ENCODE measurements around the gene FAM20C. TPM values are rescaled to one million over a fixed set of nuclear protein-coding genes. Genes with fewer than 3 reads are reported as not detected.

FAM20C gene
- total RNA-seq, 1 donor from 2014 or later, result 1.0 TPM

DNA sequence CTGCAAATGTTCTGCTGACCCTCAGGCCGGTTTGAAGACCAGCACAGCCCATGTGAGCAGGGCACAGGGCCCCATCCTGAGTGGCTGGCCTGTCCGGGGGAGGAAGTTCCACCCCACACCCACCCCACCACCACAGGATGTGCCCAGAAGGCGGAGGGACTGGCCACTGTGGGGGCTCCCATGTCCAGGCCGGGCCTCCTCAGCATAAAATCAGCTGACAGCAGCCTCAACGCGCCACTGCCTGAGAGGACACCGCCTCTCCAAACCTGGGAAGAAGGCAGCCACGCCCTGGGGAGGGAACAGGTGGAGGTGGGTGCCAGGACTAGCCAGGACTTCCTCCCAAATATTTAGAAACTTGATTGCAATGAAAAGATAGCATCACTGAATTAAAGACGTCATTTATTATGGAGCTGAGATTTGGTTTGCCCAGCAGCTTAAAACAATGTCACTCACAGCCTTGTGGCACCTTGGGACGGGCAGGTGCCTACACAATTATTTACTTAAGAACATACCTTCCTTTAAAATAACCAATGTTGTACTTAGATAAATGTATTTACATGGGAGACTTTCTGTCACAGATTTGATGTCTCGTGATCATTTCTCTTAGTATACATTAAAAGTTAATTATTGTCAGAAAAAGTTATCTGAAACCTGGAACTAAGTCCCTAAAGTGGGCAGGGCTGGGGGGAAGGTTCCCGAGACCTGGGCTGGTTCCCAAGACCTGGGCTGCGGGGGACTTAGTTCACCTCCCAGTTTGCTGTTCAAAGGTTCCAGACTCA lies 27.3 kb upstream of the FAM20C start:
- Mint-ChIP-seq H3K27me3 (peaks cover 2% of the 10 kb centered on the region), H3K4me1 (peaks cover 2% of the 10 kb centered on the region), H3K27ac (no peak overlapping the region), H3K36me3 (ENCODE audit: low read depth) (no peaks in the 10 kb centered on the region), H3K4me3 (no peak overlapping the region), H3K9me3 (no peaks in the 10 kb centered on the region)
- DNase-seq, result no peak
- intact Hi-C loops (cut with micrococcal nuclease), result no loop called here

DNA sequence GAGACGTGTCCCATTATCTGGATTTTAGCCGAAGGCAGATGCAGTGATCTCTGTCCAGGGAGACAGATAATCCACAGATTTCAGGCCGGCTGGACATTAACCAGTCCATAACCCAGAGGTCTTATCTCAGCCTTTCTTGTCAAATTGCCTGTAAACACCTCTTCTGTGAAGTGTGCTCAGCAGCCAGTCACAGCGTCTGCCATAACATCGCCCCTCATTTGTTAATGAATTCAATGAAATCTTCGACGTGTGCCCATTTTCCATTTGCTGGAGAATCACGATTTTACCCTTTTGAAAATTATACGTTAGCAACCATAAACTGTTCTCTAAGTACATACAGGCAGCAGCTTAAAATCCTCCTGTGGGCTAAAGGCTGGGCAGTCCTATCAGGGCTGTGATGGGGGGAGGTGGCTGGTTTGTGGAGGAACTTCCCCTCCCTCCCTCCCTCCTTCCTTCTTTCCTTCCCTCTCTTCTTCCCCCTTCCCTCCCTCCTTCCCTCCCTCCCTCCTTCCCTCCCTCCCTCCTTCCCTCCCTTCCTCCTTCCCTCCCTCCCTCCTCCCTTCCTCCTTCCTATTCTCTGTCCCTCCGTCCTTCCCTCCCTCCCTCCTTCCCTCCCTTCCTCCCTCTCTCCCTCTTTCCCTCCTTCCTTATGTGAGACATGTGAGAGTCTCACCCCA lies 26.6 kb upstream of the FAM20C start:
- Mint-ChIP-seq H3K4me3 (no peak overlapping the region), H3K4me1 (peaks cover 2% of the 10 kb centered on the region), H3K27ac (no peak overlapping the region), H3K36me3 (ENCODE audit: low read depth) (no peaks in the 10 kb centered on the region), H3K9me3 (no peaks in the 10 kb centered on the region), H3K27me3 (peaks cover 2% of the 10 kb centered on the region)
- DNase-seq, result no peak
- intact Hi-C loops (cut with micrococcal nuclease), result no loop called here

DNA sequence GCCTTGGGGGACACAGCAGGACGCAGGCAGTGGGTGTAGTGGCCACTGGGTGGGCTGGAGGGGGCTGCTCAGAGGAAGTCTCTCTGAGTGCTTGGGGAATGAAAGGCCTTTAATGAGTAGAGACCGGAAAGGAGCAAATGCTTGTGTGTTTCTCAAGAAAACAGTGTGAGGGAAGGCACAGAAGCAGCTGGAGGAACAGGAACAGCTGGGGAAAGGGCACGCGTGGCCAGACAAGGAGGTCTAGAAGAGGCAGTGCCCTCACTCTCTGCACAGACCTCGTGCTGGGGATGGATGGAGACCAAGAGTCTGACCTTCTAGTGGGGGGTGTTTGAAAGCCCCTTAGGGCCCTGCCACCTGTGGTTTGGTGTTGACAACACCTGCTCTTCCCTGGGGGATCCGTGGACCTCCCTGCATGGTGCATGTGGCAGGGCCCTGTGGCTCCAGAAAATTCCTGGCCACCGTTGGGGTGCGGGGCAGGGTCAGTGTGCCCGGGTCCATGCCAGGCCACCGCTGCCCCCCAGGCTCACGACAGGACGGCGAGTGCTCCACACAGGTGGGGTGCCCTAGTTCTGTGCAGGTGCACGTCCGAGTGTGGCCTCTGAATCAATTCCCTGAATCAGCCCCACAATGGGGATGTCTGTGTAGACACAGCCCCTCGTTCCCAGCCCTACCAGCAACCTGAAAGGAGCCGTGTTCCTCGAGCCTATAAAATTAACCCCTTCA lies 25.9 kb upstream of the FAM20C start:
- peaks cover 2% of the 10 kb centered on the region for H3K4me1 Mint-ChIP-seq
- intact Hi-C loops (cut with micrococcal nuclease), result no loop called here
- H3K4me3 Mint-ChIP-seq, result no peak overlapping the region
- no peaks in the 10 kb centered on the region for H3K9me3 Mint-ChIP-seq
- no peak for DNase-seq
- H3K27me3 Mint-ChIP-seq, result peaks cover 2% of the 10 kb centered on the region
- no peaks in the 10 kb centered on the region for H3K36me3 Mint-ChIP-seq (ENCODE audit: low read depth)
- H3K27ac Mint-ChIP-seq, result no peak overlapping the region

DNA sequence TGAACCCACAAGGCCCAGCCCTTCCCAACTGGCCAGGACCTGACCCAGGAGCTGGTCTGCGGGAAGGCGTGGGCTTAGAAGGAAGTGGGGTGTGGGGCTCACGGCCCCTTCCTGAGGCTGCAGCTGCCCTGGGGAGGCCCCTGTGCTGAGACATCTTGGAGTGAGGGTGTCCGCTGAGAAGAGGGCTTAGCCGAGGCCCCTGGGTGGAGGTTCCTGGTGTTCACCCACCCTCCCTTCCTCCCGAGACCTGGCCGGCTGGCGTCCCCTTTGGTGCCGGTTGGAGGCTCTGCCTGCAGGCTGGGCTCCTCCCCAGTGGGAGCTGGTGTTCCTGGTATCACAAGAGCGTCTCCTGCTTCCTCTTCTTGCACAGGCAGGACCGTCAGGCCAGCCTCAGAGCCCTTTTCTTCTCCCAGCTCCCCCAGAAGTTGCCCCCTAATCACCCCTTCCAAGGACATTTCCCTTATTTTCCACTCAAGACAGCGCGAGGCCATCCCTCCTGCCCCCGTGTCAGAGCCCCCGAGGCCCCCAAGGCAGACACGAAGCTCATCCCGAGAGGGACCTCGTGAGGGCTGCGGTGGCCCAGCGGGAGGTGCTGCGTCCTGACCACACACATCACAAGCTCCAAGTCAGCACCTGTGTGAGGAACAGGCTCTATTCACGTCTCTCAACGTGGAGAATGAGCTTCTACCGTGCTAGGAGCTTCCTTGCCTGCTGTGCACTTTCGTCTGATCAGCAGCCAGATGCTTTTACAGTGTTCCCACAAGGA lies 25.1 kb upstream of the FAM20C start:
- DNase-seq, result no peak
- no peaks in the 10 kb centered on the region for H3K36me3 Mint-ChIP-seq (ENCODE audit: low read depth)
- intact Hi-C loops (cut with micrococcal nuclease), result no loop called here
- H3K4me1 Mint-ChIP-seq, result peaks cover 2% of the 10 kb centered on the region
- no peak overlapping the region for H3K27ac Mint-ChIP-seq
- H3K27me3 Mint-ChIP-seq, result peaks cover 2% of the 10 kb centered on the region
- H3K9me3 Mint-ChIP-seq, result no peaks in the 10 kb centered on the region
- H3K4me3 Mint-ChIP-seq, result no peak overlapping the region

DNA sequence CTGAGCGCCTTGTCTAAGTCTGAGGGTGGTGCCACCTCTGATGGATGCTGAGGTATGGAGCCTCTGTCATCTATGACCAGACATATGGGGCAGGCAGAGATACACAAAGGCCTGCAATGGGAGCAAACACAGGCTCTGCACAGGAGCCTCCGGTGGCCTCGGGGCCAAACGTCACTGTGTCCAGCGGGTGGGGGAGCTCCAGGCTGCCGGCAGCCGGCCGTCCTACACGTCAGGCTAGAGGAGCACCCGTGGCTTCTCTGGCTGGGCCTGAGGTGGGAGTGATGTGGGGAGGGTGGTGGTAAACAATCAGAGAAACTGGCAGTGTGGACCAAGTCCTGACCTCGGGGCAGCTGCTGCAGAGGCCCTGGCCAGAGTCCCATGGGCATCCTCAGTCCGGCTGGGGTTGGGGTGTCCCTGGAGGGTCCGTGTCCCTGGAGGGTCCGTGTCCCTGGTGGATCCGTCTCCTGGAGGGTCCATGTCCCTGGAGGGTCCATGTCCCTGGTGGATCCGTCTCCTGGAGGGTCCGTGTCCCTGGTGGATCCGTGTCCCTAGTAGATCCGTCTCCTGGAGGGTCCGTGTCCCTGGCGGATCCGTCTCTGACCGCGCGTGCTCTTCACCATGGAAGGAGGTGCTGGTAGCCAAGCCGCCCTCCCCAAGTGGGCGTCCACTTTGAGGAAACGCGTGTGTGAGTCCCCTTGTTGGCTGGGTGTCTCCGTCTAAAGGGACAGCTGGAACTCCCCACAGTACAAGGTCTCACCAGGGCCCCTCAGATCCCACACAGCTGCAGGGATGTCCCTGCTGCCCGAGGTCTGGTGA lies 24.2 kb upstream of the FAM20C start:
- DNase-seq, result no peak
- no peaks in the 10 kb centered on the region for H3K36me3 Mint-ChIP-seq (ENCODE audit: low read depth)
- no peak overlapping the region for H3K4me3 Mint-ChIP-seq
- intact Hi-C loops (cut with micrococcal nuclease), result no loop called here
- H3K27me3 Mint-ChIP-seq, result peaks cover 2% of the 10 kb centered on the region
- no peak overlapping the region for H3K27ac Mint-ChIP-seq
- H3K9me3 Mint-ChIP-seq, result no peaks in the 10 kb centered on the region
- peaks cover 2% of the 10 kb centered on the region for H3K4me1 Mint-ChIP-seq

DNA sequence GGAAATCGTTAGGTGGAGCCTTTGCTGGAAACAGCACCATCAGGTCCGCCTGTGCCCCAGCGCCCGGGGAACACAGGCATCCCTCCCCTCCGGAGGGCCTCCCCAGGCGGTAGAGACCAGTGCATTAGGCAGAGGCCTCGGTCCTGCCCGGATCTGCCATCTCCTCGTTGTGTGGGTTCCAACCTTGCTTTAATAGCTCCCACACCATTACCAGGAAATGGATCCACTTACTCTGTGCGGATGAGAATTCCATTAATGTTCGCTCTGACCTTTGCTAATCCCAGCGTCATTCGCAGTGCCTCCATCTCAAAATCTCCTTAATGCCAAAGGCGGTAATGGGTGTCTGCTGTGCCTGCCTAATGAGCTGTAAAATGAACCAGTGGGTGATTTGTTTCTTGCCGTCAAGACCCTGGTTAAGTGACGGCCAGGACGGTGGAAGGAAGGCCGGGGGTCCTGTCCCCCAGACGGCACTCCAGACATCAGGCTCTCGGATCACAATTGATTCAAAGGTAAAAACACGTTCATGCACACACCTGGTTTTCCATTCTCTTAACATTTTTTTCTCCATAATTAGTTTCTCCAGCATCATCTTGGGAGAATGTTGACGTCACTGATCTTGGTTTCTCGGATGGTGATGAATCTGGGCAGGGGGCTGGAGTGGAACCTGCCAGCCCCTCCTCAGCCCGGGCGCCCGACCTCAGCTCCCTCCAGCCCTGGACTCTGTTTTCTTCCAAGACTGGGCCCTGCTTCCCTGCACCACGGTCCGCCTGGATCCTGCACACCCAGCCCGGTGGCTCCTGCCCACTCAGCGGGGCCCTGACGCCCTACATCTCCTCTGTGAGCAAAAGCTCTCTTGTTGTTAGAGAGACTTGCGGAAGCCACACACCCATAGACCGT lies 22.8 kb upstream of the FAM20C start:
- Mint-ChIP-seq H3K27ac (no peak overlapping the region), H3K4me3 (no peak overlapping the region), H3K9me3 (no peaks in the 10 kb centered on the region), H3K36me3 (ENCODE audit: low read depth) (no peaks in the 10 kb centered on the region), H3K27me3 (peaks cover 2% of the 10 kb centered on the region), H3K4me1 (peaks cover 2% of the 10 kb centered on the region)
- intact Hi-C loops (cut with micrococcal nuclease), result no loop called here
- no peak for DNase-seq

DNA sequence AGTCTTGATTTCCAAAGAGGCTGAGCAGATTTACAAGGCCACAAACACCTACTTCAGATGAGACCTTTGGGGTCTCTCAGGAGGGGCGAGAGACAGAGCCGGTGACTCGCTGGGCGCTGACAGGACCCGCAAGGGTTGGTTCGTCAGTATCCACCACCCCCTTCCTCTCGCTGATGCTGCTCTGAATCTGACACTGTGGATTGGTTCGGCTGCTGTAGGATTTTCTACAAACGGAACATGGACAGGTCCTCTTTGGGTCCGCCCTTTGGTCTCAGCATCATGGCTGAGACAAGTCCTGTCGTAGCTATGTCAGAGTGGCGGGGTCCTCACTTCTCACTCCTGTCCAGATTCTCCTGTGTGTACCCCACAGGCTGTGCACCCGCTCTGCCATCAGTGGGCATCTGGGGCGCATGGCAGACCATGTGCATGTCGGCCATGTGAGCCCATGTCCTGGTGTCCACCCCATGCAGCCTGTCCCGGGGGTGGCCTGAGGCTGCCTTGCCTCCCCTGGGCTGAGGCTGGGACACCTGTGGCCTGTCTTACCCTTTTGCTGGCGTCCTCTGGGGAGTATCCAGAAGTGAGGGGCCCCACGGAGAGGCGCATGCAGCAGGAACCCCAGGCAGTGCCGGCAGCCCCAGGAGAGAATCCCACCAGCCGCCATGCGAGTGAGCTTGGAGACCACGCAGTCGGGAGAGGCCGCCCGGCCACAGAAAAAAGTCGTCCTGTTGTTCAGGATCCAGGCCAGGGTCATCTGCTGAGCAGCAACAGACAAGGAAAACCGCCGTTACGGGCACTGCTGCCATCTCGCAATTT lies 21.6 kb upstream of the FAM20C start:
- H3K9me3 Mint-ChIP-seq, result no peaks in the 10 kb centered on the region
- no peak overlapping the region for H3K4me3 Mint-ChIP-seq
- H3K27me3 Mint-ChIP-seq, result peaks cover 2% of the 10 kb centered on the region
- peaks cover 2% of the 10 kb centered on the region for H3K4me1 Mint-ChIP-seq
- no peak for DNase-seq
- no peaks in the 10 kb centered on the region for H3K36me3 Mint-ChIP-seq (ENCODE audit: low read depth)
- H3K27ac Mint-ChIP-seq, result no peak overlapping the region
- intact Hi-C loops (cut with micrococcal nuclease), result no loop called here

DNA sequence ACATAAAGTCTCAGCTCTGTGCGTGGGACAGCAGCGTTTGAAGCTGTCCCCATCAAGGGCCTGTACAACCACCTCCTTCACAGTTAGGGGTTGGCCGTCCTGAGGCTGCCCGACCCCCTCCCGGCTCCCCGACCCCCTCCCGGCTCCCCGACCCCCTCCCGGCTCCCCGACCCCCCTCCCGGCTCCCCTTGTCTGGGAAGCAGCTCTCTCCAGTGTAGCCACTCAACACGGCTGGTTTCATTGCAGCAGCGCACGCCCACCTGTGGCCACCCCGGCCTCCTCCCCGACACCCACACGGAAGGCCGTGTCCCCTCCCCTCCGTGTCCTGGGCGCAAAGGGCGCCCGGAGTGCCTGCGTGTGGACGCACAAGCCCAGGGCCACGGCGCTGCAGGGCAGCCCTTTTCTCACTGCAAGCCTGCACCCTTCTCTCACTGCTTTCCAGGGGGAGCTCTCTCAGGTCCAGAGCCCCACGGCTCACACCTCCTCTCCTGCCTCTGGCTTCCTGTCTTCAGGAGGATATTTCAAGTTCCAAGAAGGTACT lies 20.9 kb upstream of the FAM20C start:
- Mint-ChIP-seq H3K27me3 (peaks cover 2% of the 10 kb centered on the region), H3K4me3 (no peak overlapping the region), H3K9me3 (no peaks in the 10 kb centered on the region), H3K27ac (no peak overlapping the region), H3K4me1 (no peaks in the 10 kb centered on the region), H3K36me3 (ENCODE audit: low read depth) (no peaks in the 10 kb centered on the region)
- DNase-seq, result no peak
- intact Hi-C loops (cut with micrococcal nuclease), result no loop called here

DNA sequence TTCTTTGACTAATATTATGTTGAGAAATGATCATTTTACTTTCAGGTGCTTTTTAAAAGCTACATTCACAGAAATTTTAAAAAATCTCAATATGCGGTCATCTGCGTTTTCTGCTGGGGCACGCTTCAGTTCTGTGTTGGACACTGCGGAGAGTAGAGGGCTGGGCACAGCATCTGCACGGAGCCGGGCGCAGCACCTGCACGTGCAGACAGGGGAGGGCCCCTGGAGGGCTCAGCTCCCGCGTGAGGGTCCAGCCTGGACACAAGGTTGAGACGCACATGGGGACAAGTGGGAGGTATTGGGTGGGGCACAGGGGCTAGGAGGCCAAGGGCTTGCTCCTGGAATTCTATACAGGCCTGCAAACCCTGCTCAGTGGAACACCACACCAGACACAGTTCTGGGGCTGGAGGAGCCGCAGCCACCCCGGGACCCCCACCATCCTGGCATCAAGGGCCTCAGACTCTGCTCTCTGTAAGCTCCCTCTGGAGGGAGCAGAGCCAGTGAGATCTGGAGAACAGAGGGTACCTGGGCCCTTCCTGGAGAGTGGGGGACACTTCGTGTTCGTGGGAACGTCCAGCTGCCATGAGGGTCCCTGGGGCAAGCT lies 20.4 kb upstream of the FAM20C start:
- Mint-ChIP-seq H3K4me3 (no peak overlapping the region), H3K27me3 (peaks cover 2% of the 10 kb centered on the region), H3K9me3 (no peaks in the 10 kb centered on the region), H3K27ac (no peak overlapping the region), H3K36me3 (ENCODE audit: low read depth) (no peaks in the 10 kb centered on the region), H3K4me1 (no peaks in the 10 kb centered on the region)
- DNase-seq, result no peak
- intact Hi-C loops (cut with micrococcal nuclease), result no loop called here

DNA sequence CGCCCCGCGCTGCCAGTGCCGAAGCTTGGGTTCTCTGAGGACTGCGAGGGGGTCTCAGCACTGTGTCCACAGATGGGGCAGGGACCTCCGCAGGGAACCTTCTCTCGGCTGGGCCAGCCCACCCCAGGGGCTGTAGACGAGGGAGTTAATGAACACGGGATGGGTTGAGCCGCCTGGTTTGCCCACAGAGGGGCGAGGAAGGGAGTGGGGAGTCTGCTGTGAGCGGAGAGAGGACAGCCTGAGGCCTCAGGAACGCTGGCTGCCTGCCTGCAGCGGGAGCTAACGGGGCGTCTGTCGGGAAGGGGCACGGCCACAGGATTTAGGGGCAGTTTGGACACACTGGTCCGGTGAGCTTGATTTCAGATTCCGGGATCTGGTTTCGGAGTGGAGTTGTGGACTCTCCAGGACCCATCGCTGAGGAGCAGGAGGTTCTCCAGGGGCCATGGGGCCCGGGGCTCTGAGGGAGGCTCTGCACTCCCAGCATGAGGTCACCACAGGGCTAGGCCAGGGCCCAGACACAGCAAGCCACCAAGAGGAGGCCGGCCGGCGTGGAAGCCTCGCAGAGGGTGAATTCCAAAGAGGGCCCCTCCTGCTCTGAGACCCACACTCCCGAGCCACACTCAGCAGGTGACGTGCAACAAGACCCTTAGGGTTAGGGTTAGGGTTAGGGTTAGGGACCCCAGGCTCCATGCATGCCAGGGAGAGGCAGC lies 19.0 kb upstream of the FAM20C start:
- no peaks in the 10 kb centered on the region for H3K36me3 Mint-ChIP-seq (ENCODE audit: low read depth)
- intact Hi-C loops (cut with micrococcal nuclease), result no loop called here
- H3K27me3 Mint-ChIP-seq, result no peaks in the 10 kb centered on the region
- DNase-seq, result no peak
- H3K4me3 Mint-ChIP-seq, result no peak overlapping the region
- H3K27ac Mint-ChIP-seq, result no peak overlapping the region
- H3K9me3 Mint-ChIP-seq, result no peaks in the 10 kb centered on the region
- H3K4me1 Mint-ChIP-seq, result no peaks in the 10 kb centered on the region

DNA sequence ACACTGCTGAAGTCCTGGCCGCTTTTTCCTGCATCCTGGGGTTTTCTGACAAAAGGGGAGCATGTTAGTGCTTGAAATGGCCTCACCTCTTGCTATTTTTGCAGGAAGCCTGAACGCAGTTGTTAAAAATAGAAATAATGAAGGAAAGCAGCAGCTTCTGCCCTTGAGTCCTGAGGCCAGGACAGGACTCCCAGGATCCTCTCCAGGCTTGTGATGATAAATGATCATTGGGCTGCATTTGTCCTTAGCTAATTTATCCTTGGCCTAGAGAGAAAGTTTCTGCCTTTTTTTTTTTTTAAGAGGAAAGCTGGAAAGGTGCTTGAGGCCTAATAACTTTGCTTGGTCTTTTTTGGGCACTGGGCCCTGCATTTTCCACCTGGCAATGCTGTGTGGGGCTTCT lies 17.7 kb upstream of the FAM20C start:
- Mint-ChIP-seq H3K27me3 (no peaks in the 10 kb centered on the region), H3K4me3 (no peak overlapping the region), H3K27ac (no peak overlapping the region), H3K36me3 (ENCODE audit: low read depth) (no peaks in the 10 kb centered on the region), H3K9me3 (no peaks in the 10 kb centered on the region), H3K4me1 (no peaks in the 10 kb centered on the region)
- intact Hi-C loops (cut with micrococcal nuclease), result no loop called here
- no peak for DNase-seq
